HG03575 (cell line): ENCODE results near the gene PUM1.

Experiments
- ATAC-seq: cut with Tn5 transposase; IDR thresholded peaks from one replicate; pipeline ENCODE4 v1.9.1; 2021; ENCODE audit not compliant: unreplicated experiment, insufficient number of reproducible peaks, low FRiP score; ENCODE audit errors: extremely low read depth

The PUM1 gene

GRCh38 chr1:31005617-31006166 is 59.8 kb downstream of the PUM1 start:
- no peak for ATAC-seq

- no peak for ATAC-seq
Measured at GRCh38 chr1:31005198-31005597, 60.3 kb downstream of the PUM1 start.

GRCh38 chr1:31004231-31004621 is 61.3 kb downstream of the PUM1 start:
- no peak for ATAC-seq

- no peak for ATAC-seq
Measured at GRCh38 chr1:31003613-31004230, 61.8 kb downstream of the PUM1 start.

GRCh38 chr1:31000301-31000700 is 65.2 kb downstream of the PUM1 start:
- no peak for ATAC-seq

GRCh38 chr1:30998887-30999286 is 66.6 kb downstream of the PUM1 start:
- ATAC-seq, result no peak

GRCh38 chr1:30998171-30998570 is 67.3 kb downstream of the PUM1 start:
- no peak for ATAC-seq

GRCh38 chr1:30997463-30998057 is 68.0 kb downstream of the PUM1 start:
- no peak for ATAC-seq

- ATAC-seq, result no peak
Measured at GRCh38 chr1:30995990-30996612, 69.4 kb downstream of the PUM1 start.

- no peak for ATAC-seq
Measured at GRCh38 chr1:30991862-30992606, 73.5 kb downstream of the PUM1 start.

GRCh38 chr1:30990591-30990990 is 74.9 kb downstream of the PUM1 start:
- ATAC-seq, result no peak

- no peak for ATAC-seq
Measured at GRCh38 chr1:30988045-30988444, 77.5 kb downstream of the PUM1 start.

- no peak for ATAC-seq
Measured at GRCh38 chr1:30986755-30987154, 78.8 kb downstream of the PUM1 start.

GRCh38 chr1:30984991-30985503 is 80.5 kb downstream of the PUM1 start:
- no peak for ATAC-seq

GRCh38 chr1:30984165-30984889 is 81.2 kb downstream of the PUM1 start:
- no peak for ATAC-seq

- ATAC-seq, result no peak
Measured at GRCh38 chr1:30982937-30983336, 82.6 kb downstream of the PUM1 start.

GRCh38 chr1:30982431-30982830 is 83.1 kb downstream of the PUM1 start:
- no peak for ATAC-seq

GRCh38 chr1:30981172-30981571 is 84.3 kb downstream of the PUM1 start:
- no peak for ATAC-seq

- no peak for ATAC-seq
Measured at GRCh38 chr1:30977511-30977910, 88.0 kb downstream of the PUM1 start.
